IgD-negative memory B cell (primary cell): Measurements from ENCODE around the gene INPP5B. TPM values are rescaled to one million over a fixed set of nuclear protein-coding genes. Genes with fewer than 3 reads are reported as not detected.
A peak's percentile ranks its signal among the peaks of the same experiment; 100 is the strongest.

ENCODE experiments used
- H3K27ac Mint-ChIP-seq, 3 donors: one replicate each; pipeline ENCODE4 v1.8.0; 2020 to 2022; ENCODE audit warnings: mild to moderate bottlenecking in 3 of 3, mixed read lengths in 3 of 3, moderate library complexity in 1 of 3
- H3K27me3 Mint-ChIP-seq: one replicate; pipeline ENCODE4 v1.8.0; 2021; ENCODE audit warnings: mixed read lengths
- H3K36me3 Mint-ChIP-seq: one replicate; pipeline ENCODE4 v1.8.0; 2020; ENCODE audit warnings: mild to moderate bottlenecking, mixed read lengths
- H3K4me1 Mint-ChIP-seq, 3 donors: one replicate each; pipeline ENCODE4 v1.8.0; 2020 to 2022; ENCODE audit warnings: mixed read lengths in 3 of 3, mild to moderate bottlenecking in 1 of 3
- H3K4me3 Mint-ChIP-seq, 4 donors: one replicate each; pipeline ENCODE4 v1.8.0; 2020 to 2022; ENCODE audit warnings: mild to moderate bottlenecking in 4 of 4, mixed read lengths in 4 of 4, moderate library complexity in 3 of 4
- H3K9me3 Mint-ChIP-seq, 3 donors: one replicate each; pipeline ENCODE4 v1.8.0; 2020 to 2021; ENCODE audit warnings: mixed read lengths in 3 of 3, mild to moderate bottlenecking in 1 of 3
- polyA plus RNA-seq: library from polyadenylated mRNA; unstranded; fragments of 300-500 nt; fragmentation: Illumina TruSeq; gene quantifications from one replicate; pipeline ENCODE4 v1.2.3, GENCODE V29; 2021

INPP5B gene
- polyA plus RNA-seq, 1 donor from 2014 or later, result 24.2 TPM

- peak overlapping the region in 1 of 4 donors; percentile 7 for H3K4me3 Mint-ChIP-seq
- H3K36me3 Mint-ChIP-seq, result peaks cover 1% of the 10 kb centered on the region
- no peaks in the 10 kb centered on the region for H3K27me3 Mint-ChIP-seq
- peak overlapping the region in 2 of 3 donors; percentile 3 to 30 for H3K27ac Mint-ChIP-seq
- H3K4me1 Mint-ChIP-seq, result peaks cover 18 to 34% (median 22%) of the 10 kb centered on the region in 3 donors
- H3K9me3 Mint-ChIP-seq, result no peaks in the 10 kb centered on the region
These were observed 93.7 kb downstream of the INPP5B start for GRCh38 chr1:37853157-37853556.

GRCh38 chr1:37851782-37852210, 95.1 kb downstream of the INPP5B start:
- Mint-ChIP-seq H3K27ac (no peak overlapping the region), H3K9me3 (no peaks in the 10 kb centered on the region), H3K4me3 (no peak overlapping the region), H3K4me1 (peaks cover 17 to 31% (median 24%) of the 10 kb centered on the region in 3 donors), H3K36me3 (no peaks in the 10 kb centered on the region), H3K27me3 (no peaks in the 10 kb centered on the region)

- H3K27ac Mint-ChIP-seq, result no peak overlapping the region
- no peaks in the 10 kb centered on the region for H3K27me3 Mint-ChIP-seq
- H3K4me1 Mint-ChIP-seq, result peaks cover 20 to 37% (median 30%) of the 10 kb centered on the region in 3 donors
- no peaks in the 10 kb centered on the region for H3K9me3 Mint-ChIP-seq
- no peaks in the 10 kb centered on the region for H3K36me3 Mint-ChIP-seq
- H3K4me3 Mint-ChIP-seq, result no peak overlapping the region
These were observed 95.6 kb downstream of the INPP5B start for GRCh38 chr1:37851262-37851661.

- Mint-ChIP-seq H3K4me1 (peaks cover 24 to 40% (median 37%) of the 10 kb centered on the region in 3 donors), H3K27me3 (no peaks in the 10 kb centered on the region), H3K4me3 (no peak overlapping the region), H3K9me3 (no peaks in the 10 kb centered on the region), H3K27ac (no peak overlapping the region), H3K36me3 (no peaks in the 10 kb centered on the region)
These were observed 96.4 kb downstream of the INPP5B start for GRCh38 chr1:37850352-37850955.

- Mint-ChIP-seq H3K36me3 (no peaks in the 10 kb centered on the region), H3K27me3 (no peaks in the 10 kb centered on the region), H3K9me3 (no peaks in the 10 kb centered on the region), H3K4me1 (peaks cover 24 to 41% (median 36%) of the 10 kb centered on the region in 3 donors), H3K4me3 (no peak overlapping the region), H3K27ac (no peak overlapping the region)
These were observed 97.4 kb downstream of the INPP5B start for GRCh38 chr1:37849480-37849879.

GRCh38 chr1:37846647-37847339, 100.1 kb downstream of the INPP5B start:
- Mint-ChIP-seq H3K36me3 (peaks cover 4% of the 10 kb centered on the region), H3K4me3 (peak overlapping the region; percentile 19 to 90 (median 72)), H3K9me3 (no peaks in the 10 kb centered on the region), H3K27ac (peak overlapping the region; percentile 34 to 92 (median 85)), H3K4me1 (peaks cover 17 to 36% (median 28%) of the 10 kb centered on the region in 3 donors), H3K27me3 (no peaks in the 10 kb centered on the region)

- no peaks in the 10 kb centered on the region for H3K9me3 Mint-ChIP-seq
- H3K4me3 Mint-ChIP-seq, result peak overlapping the region in 1 of 4 donors; percentile 65
- H3K27me3 Mint-ChIP-seq, result no peaks in the 10 kb centered on the region
- H3K4me1 Mint-ChIP-seq, result peaks cover 17 to 36% (median 28%) of the 10 kb centered on the region in 3 donors
- H3K27ac Mint-ChIP-seq, result peak overlapping the region; percentile 34 to 92 (median 85)
- H3K36me3 Mint-ChIP-seq, result peaks cover 4% of the 10 kb centered on the region
These were observed 101.1 kb downstream of the INPP5B start for GRCh38 chr1:37845786-37846185.

- Mint-ChIP-seq H3K27me3 (no peaks in the 10 kb centered on the region), H3K27ac (peak overlapping the region in 1 of 3 donors; percentile 34), H3K4me1 (peaks cover 17 to 36% (median 28%) of the 10 kb centered on the region in 3 donors), H3K36me3 (peaks cover 4% of the 10 kb centered on the region), H3K4me3 (no peak overlapping the region), H3K9me3 (no peaks in the 10 kb centered on the region)
These were observed 101.7 kb downstream of the INPP5B start for GRCh38 chr1:37845049-37845646.

- H3K4me3 Mint-ChIP-seq, result no peak overlapping the region
- peaks cover 7% of the 10 kb centered on the region for H3K36me3 Mint-ChIP-seq
- H3K27ac Mint-ChIP-seq, result no peak overlapping the region
- H3K9me3 Mint-ChIP-seq, result no peaks in the 10 kb centered on the region
- peaks cover 17 to 35% (median 28%) of the 10 kb centered on the region in 3 donors for H3K4me1 Mint-ChIP-seq
- no peaks in the 10 kb centered on the region for H3K27me3 Mint-ChIP-seq
These were observed 102.3 kb downstream of the INPP5B start for GRCh38 chr1:37844536-37844935.

GRCh38 chr1:37841652-37842051, 105.2 kb downstream of the INPP5B start:
- H3K27me3 Mint-ChIP-seq, result no peaks in the 10 kb centered on the region
- H3K9me3 Mint-ChIP-seq, result no peaks in the 10 kb centered on the region
- H3K4me3 Mint-ChIP-seq, result no peak overlapping the region
- no peak overlapping the region for H3K27ac Mint-ChIP-seq
- peaks cover 10 to 23% (median 16%) of the 10 kb centered on the region in 3 donors for H3K4me1 Mint-ChIP-seq
- H3K36me3 Mint-ChIP-seq, result peaks cover 11% of the 10 kb centered on the region

GRCh38 chr1:37840711-37841110, 106.1 kb downstream of the INPP5B start:
- H3K27me3 Mint-ChIP-seq, result no peaks in the 10 kb centered on the region
- H3K9me3 Mint-ChIP-seq, result no peaks in the 10 kb centered on the region
- peaks cover 14% of the 10 kb centered on the region for H3K36me3 Mint-ChIP-seq
- H3K4me1 Mint-ChIP-seq, result peaks cover 3 to 15% (median 7%) of the 10 kb centered on the region in 3 donors
- H3K4me3 Mint-ChIP-seq, result no peak overlapping the region
- no peak overlapping the region for H3K27ac Mint-ChIP-seq

- Mint-ChIP-seq H3K27ac (no peak overlapping the region), H3K36me3 (peaks cover 14% of the 10 kb centered on the region), H3K27me3 (no peaks in the 10 kb centered on the region), H3K4me1 (peaks cover 2 to 9% (median 5%) of the 10 kb centered on the region in 3 donors), H3K4me3 (no peak overlapping the region), H3K9me3 (no peaks in the 10 kb centered on the region)
These were observed 107.2 kb downstream of the INPP5B start for GRCh38 chr1:37839676-37840075.

- no peak overlapping the region for H3K4me3 Mint-ChIP-seq
- H3K9me3 Mint-ChIP-seq, result no peaks in the 10 kb centered on the region
- H3K4me1 Mint-ChIP-seq, result no peaks in the 10 kb centered on the region
- H3K27me3 Mint-ChIP-seq, result no peaks in the 10 kb centered on the region
- peaks cover 13% of the 10 kb centered on the region for H3K36me3 Mint-ChIP-seq
- no peak overlapping the region for H3K27ac Mint-ChIP-seq
These were observed 110.1 kb downstream of the INPP5B start for GRCh38 chr1:37836788-37837187.

- Mint-ChIP-seq H3K27me3 (no peaks in the 10 kb centered on the region), H3K4me1 (no peaks in the 10 kb centered on the region), H3K9me3 (no peaks in the 10 kb centered on the region), H3K36me3 (peaks cover 7% of the 10 kb centered on the region), H3K4me3 (no peak overlapping the region), H3K27ac (no peak overlapping the region)
These were observed 115.0 kb downstream of the INPP5B start for GRCh38 chr1:37831809-37832208.

- no peaks in the 10 kb centered on the region for H3K9me3 Mint-ChIP-seq
- H3K36me3 Mint-ChIP-seq, result peaks cover 7% of the 10 kb centered on the region
These were observed 115.7 kb downstream of the INPP5B start for GRCh38 chr1:37831109-37831508.

More at GRCh38 chr1:37831109-37831508, 115.7 kb downstream of the INPP5B start:
- Mint-ChIP-seq H3K27ac (peak overlapping the region in 2 of 3 donors; percentile 12 to 62), H3K27me3 (no peaks in the 10 kb centered on the region), H3K4me3 (no peak overlapping the region), H3K4me1 (no peaks in the 10 kb centered on the region)
